Neural cell (in vitro differentiated cells): ENCODE data around the gene PPP1R8.

Experiments
- EP300 ChIP-seq: fragments of 450-650 bp; conservative IDR thresholded peaks from 2 replicates; pipeline ENCODE4 v1.6.1; 2014; ENCODE audit warnings: antibody characterized with exemption, mild to moderate bottlenecking, moderate library complexity; ENCODE audit not compliant: poor library complexity, severe bottlenecking
- EZH2 ChIP-seq: fragments of 200-600, 300-800 bp; shearing (Covaris generic), sonication (generic); IDR thresholded peaks from 2 replicates; pipeline ENCODE4 v1.6.1; 2014; ENCODE audit warnings: antibody characterized with exemption, low read length, borderline replicate concordance, mild to moderate bottlenecking; ENCODE audit not compliant: insufficient read depth, poor library complexity, severe bottlenecking
- MXI1 ChIP-seq: fragments of 450-650 bp; conservative IDR thresholded peaks from 2 replicates; pipeline ENCODE4 v1.6.1; 2014; ENCODE audit warnings: antibody characterized with exemption, mild to moderate bottlenecking; ENCODE audit not compliant: poor library complexity, severe bottlenecking
- TF ChIP-seq, protein P1 (sequence below): fragments of 450-650 bp; IDR thresholded peaks from 2 replicates; pipeline ENCODE4 v1.5.1; 2014; ENCODE audit warnings: antibody characterized with exemption, mild to moderate bottlenecking, moderate library complexity; ENCODE audit not compliant: poor library complexity, severe bottlenecking

DNA sequence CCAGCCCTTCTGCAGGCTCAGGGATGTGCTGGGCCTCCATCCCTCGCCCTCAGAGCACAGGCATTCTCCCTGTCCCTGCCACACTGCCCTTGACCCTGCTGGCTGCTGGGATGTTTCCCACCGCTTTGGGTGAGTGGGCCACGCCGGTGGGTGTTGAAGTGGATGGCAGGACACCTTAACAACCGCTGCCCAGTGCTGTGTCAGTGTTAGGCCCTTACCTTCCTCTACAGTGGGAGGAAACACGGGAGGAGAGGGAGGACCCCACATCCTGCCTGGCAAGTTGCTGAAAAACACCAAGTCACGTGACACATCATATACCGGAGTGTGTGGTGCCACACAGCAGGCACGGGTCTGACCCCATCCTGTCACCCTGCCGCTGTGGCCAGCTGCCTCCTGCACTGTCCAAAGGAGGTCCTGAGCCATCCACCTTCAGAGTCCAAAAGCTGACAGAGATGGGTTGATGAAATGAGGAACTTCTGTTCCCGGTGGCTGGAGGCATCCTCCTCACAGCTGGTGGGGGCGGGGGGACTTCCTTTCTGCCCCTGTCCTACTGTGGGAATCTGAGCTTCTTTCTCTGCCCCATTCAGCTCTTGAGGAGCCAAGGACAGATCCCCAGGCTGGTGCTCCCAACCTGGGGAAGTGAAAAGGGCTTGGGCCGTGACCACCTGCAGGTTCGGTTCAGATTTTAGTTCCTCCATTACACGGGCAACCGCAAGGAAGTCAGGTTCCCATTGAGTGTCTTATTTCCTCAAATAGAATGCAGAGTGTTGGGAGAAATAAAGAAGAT, 38.5 kb downstream of the PPP1R8 start:
- TF ChIP-seq, protein P1, sequence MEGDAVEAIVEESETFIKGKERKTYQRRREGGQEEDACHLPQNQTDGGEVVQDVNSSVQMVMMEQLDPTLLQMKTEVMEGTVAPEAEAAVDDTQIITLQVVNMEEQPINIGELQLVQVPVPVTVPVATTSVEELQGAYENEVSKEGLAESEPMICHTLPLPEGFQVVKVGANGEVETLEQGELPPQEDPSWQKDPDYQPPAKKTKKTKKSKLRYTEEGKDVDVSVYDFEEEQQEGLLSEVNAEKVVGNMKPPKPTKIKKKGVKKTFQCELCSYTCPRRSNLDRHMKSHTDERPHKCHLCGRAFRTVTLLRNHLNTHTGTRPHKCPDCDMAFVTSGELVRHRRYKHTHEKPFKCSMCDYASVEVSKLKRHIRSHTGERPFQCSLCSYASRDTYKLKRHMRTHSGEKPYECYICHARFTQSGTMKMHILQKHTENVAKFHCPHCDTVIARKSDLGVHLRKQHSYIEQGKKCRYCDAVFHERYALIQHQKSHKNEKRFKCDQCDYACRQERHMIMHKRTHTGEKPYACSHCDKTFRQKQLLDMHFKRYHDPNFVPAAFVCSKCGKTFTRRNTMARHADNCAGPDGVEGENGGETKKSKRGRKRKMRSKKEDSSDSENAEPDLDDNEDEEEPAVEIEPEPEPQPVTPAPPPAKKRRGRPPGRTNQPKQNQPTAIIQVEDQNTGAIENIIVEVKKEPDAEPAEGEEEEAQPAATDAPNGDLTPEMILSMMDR: no peak
- TF ChIP-seq EZH2 (no peak), MXI1 (no peak), EP300 (no peak)
